KMS-11 (cell line): ENCODE data around the gene STRAP.

Source experiments
- H2AFZ ChIP-seq: fragments of 200-600 bp; sonication (generic); 2 replicates; pipeline ENCODE4 v1.6.1; 2016; ENCODE audit warnings: antibody characterized with exemption, mixed run types, low read depth
- H3K27ac ChIP-seq: fragments of 200-600 bp; sonication (generic); 2 replicates; pipeline ENCODE4 v1.6.1; 2016; ENCODE audit warnings: mild to moderate bottlenecking, mixed run types
- H3K27me3 ChIP-seq: fragments of 200-600 bp; sonication (generic); 2 replicates; pipeline ENCODE4 v1.6.1; 2017; ENCODE audit warnings: mild to moderate bottlenecking, low read depth, mixed run types, moderate library complexity; ENCODE audit not compliant: insufficient read depth
- H3K36me3 ChIP-seq: fragments of 200-600 bp; sonication (generic); 2 replicates; pipeline ENCODE4 v1.6.1; 2017; ENCODE audit warnings: mild to moderate bottlenecking, mixed run types; ENCODE audit not compliant: insufficient read depth
- H3K4me1 ChIP-seq: fragments of 200-600 bp; sonication (generic); 2 replicates; pipeline ENCODE4 v1.6.1; 2016; ENCODE audit warnings: mild to moderate bottlenecking, low read depth, mixed run types; ENCODE audit not compliant: poor library complexity, severe bottlenecking
- H3K4me2 ChIP-seq: fragments of 200-600 bp; sonication (generic); 2 replicates; pipeline ENCODE4 v1.7.0; 2016; ENCODE audit warnings: mild to moderate bottlenecking, mixed run types
- H3K4me3 ChIP-seq: fragments of 200-600 bp; sonication (generic); IDR thresholded peaks from 2 replicates; pipeline ENCODE4 v1.6.1; 2017; ENCODE audit warnings: low read depth, low read length, mixed read lengths; ENCODE audit not compliant: insufficient read depth
- H3K79me2 ChIP-seq: fragments of 200-600 bp; sonication (generic); 2 replicates; pipeline ENCODE4 v1.6.1; 2016; ENCODE audit warnings: low read depth, mixed run types; ENCODE audit not compliant: insufficient read depth
- H3K9ac ChIP-seq: fragments of 200-600 bp; sonication (generic); 2 replicates; pipeline ENCODE4 v1.6.1; 2016; ENCODE audit warnings: mild to moderate bottlenecking, mixed run types
- H4K20me1 ChIP-seq: fragments of 200-600 bp; sonication (generic); 2 replicates; pipeline ENCODE4 v1.6.1; 2016; ENCODE audit warnings: mild to moderate bottlenecking, mixed run types; ENCODE audit not compliant: insufficient read depth
- TF ChIP-seq, protein P1 (sequence below): fragments of 200-600 bp; sonication (generic); conservative IDR thresholded peaks from 2 replicates; pipeline ENCODE4 v1.6.1; 2017; ENCODE audit warnings: low read depth, mild to moderate bottlenecking, antibody characterized with exemption, low read length, moderate library complexity, mixed read lengths

STRAP gene

DNA sequence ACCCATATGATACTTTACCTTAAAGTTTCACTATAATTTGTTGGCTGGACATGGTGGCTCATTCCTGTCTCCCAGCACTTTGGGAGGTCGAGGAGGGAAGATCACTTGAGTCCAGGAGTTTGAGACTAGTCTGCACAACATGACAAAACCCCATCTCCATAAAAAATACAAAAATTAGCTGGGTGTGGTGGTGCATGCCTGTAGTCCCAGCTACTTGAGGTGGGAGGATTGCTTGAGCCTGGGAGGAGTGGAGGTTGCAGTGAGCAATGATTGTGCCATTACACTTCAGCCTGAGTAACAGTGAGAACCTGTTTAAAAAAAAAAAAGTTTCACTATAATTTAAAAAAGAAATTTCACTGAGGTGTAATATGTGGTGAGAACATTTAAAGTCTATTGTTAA, 50.1 kb downstream of the STRAP start:
- no peaks in the 10 kb centered on the region for H4K20me1 ChIP-seq

DNA sequence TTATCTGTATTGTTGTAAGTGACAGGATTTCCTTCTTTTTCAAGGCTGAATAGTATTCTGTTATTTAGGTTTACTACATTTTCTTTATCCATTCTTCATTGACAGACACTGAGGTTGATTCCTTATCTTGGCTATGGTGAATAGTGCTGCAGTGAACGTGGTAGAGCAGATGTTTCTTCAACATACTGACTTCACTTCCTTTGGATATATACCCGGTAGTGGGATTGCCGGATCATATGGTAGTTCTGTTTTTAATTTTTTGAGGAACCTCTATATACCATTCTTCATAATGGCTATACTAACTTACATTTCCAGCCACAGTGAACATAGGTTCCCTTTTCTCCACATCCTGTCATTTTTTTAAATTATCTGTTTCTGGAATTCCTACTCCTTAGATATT, 50.8 kb downstream of the STRAP start:
- Histone ChIP-seq H3K27me3 (no peaks in the 10 kb centered on the region), H3K4me2 (no peak overlapping the region), H2AFZ (no peak overlapping the region), H3K4me3 (no peak overlapping the region), H3K4me1 (no peaks in the 10 kb centered on the region), H3K36me3 (no peaks in the 10 kb centered on the region), H3K9ac (no peak overlapping the region), H4K20me1 (no peaks in the 10 kb centered on the region), H3K79me2 (no peaks in the 10 kb centered on the region), H3K27ac (no peak overlapping the region)
- TF ChIP-seq, protein P1, sequence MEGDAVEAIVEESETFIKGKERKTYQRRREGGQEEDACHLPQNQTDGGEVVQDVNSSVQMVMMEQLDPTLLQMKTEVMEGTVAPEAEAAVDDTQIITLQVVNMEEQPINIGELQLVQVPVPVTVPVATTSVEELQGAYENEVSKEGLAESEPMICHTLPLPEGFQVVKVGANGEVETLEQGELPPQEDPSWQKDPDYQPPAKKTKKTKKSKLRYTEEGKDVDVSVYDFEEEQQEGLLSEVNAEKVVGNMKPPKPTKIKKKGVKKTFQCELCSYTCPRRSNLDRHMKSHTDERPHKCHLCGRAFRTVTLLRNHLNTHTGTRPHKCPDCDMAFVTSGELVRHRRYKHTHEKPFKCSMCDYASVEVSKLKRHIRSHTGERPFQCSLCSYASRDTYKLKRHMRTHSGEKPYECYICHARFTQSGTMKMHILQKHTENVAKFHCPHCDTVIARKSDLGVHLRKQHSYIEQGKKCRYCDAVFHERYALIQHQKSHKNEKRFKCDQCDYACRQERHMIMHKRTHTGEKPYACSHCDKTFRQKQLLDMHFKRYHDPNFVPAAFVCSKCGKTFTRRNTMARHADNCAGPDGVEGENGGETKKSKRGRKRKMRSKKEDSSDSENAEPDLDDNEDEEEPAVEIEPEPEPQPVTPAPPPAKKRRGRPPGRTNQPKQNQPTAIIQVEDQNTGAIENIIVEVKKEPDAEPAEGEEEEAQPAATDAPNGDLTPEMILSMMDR: no peak

More for the DNA sequence above, 50.1 kb downstream of the STRAP start:
- Histone ChIP-seq H3K79me2 (no peaks in the 10 kb centered on the region), H3K27ac (no peak overlapping the region), H3K4me3 (no peak overlapping the region), H2AFZ (no peak overlapping the region), H3K4me1 (no peaks in the 10 kb centered on the region), H3K4me2 (no peak overlapping the region), H3K27me3 (no peaks in the 10 kb centered on the region), H3K9ac (no peak overlapping the region), H3K36me3 (no peaks in the 10 kb centered on the region)
- TF ChIP-seq, protein P1: no peak

DNA sequence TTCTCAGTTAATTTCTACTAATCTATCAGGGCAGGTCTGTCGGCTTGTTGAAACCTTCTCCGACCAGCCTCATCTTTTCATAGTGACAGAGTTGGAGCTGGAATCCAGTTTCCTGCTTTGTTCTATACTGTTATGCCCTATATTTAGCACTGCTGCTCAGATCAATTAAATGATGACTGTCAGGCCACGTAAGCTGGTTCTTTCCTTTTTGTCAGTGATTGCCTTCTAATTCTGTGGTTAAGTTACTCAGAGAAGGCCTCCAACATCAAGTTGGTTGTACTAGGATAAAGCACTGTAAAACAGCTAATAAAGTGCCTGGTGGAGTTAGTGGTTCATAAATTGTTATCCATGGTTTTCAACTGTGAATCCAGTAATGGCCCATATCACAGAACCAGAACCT, 51.6 kb downstream of the STRAP start:
- H2AFZ ChIP-seq: no peak overlapping the region
- H3K27me3 ChIP-seq: no peaks in the 10 kb centered on the region
- H3K79me2 ChIP-seq: no peaks in the 10 kb centered on the region
- H4K20me1 ChIP-seq: no peaks in the 10 kb centered on the region
- no peak overlapping the region for H3K4me2 ChIP-seq
- H3K9ac ChIP-seq: no peak overlapping the region
- no peak overlapping the region for H3K4me3 ChIP-seq
- no peak overlapping the region for H3K27ac ChIP-seq
- H3K4me1 ChIP-seq: peaks cover under 1% of the 10 kb centered on the region
- H3K36me3 ChIP-seq: no peaks in the 10 kb centered on the region
- TF ChIP-seq, protein P1: no peak

DNA sequence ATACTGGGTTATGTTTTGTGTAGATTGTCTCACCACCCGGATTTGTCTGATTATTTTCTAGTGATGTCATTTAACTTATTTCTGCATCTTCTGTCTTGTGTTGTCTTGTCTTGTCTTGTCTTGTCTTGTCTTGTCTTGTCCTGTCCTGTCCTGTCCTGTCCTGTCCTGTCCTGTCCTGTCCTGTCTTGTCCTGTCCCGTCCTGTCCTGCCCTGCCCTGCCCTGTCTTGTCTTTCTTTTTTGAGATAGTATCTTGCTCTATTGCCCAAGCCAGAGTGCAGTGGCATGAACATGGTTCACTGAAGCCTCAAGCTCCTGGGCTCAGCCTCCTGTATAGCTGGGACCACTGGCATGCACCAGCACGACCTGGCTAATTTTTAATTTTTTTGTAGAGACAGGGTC, 54.6 kb downstream of the STRAP start:
- Histone ChIP-seq H2AFZ (no peak overlapping the region), H3K4me1 (peaks cover 9% of the 10 kb centered on the region), H3K9ac (no peak overlapping the region), H3K4me2 (no peak overlapping the region), H3K27ac (no peak overlapping the region), H3K36me3 (no peaks in the 10 kb centered on the region), H3K4me3 (no peak overlapping the region), H4K20me1 (no peaks in the 10 kb centered on the region), H3K27me3 (no peaks in the 10 kb centered on the region), H3K79me2 (no peaks in the 10 kb centered on the region)
- TF ChIP-seq, protein P1: no peak

DNA sequence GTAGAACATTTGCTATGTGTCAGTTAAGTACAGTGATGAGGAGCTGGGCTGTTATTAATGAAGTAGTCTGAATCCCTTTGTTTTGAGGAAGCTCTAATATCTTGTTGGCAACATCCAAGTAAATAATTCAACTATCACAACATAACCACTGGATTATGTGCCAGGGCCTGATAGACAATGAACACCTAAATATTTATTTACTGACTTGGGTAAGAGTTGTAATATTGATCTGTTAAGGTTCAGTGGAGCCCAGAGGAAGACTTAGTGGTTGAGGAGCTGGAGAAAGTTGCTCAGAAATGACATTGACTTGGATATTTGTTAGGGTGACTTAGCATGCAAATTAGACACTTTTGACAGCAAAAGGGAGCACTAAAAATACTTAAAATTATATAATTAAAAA, 55.7 kb downstream of the STRAP start:
- Histone ChIP-seq H4K20me1 (no peaks in the 10 kb centered on the region), H3K79me2 (no peaks in the 10 kb centered on the region), H3K4me2 (no peak overlapping the region), H3K36me3 (no peaks in the 10 kb centered on the region), H3K27ac (no peak overlapping the region), H3K4me1 (peaks cover 9% of the 10 kb centered on the region), H3K9ac (no peak overlapping the region), H3K27me3 (no peaks in the 10 kb centered on the region), H2AFZ (no peak overlapping the region), H3K4me3 (no peak overlapping the region)
- TF ChIP-seq, protein P1: no peak
